Pancreas (tissue), 10 donors: ENCODE data around the gene LRMDA. TPM values are rescaled to one million over a fixed set of nuclear protein-coding genes. Genes with fewer than 3 reads are reported as not detected.

Experiments
- ATAC-seq, 4 donors: fragments of 200-7000 bp; cut with Tn5 transposase; one replicate each; pipeline versions ENCODE4 v1.8.0 to v1.9.1; 2020; ENCODE audit warnings: mild to moderate bottlenecking in 4 of 4, moderate library complexity in 4 of 4
- DNase-seq, 6 donors: peaks; one replicate each; pipeline ENCODE4 v3.0.0-alpha.2; 2020
- FAIRE-seq: peaks from 2 replicates; lab custom pipeline; 2012; peaks lifted over from hg19 to GRCh38; lab: Jason Lieb, UNC
- H3K27ac ChIP-seq, 4 donors: fragments of 200-600 bp; sonication (generic); 1 replicate in 3 of 4; 2 replicates in 1 of 4; pipeline versions ENCODE4 v1.5.0 to v1.8.0; 2020
- H3K27me3 ChIP-seq, 4 donors: fragments of 200-600 bp; one replicate each; pipeline ENCODE4 v1.8.0; 2021
- H3K36me3 ChIP-seq, 3 donors: fragments of 200-600 bp; sonication (generic) in 1 of 3; one replicate each; pipeline versions ENCODE4 v1.5.0 to v1.8.0; 2020 to 2021
- H3K4me1 ChIP-seq, 3 donors: fragments of 200-600 bp; one replicate each; pipeline ENCODE4 v1.8.0; 2021
- H3K4me3 ChIP-seq, 4 donors: fragments of 200-600 bp; sonication (generic) in 2 of 4; one replicate each; pipeline versions ENCODE4 v1.5.0 to v1.8.0; 2020 to 2021
- H3K9me3 ChIP-seq, 4 donors: fragments of 200-600 bp; one replicate each; pipeline ENCODE4 v1.8.0; 2021
- CTCF ChIP-seq, 4 donors: fragments of 200-600 bp; sonication (generic) in 3 of 4; IDR thresholded peaks; one replicate each; pipeline versions ENCODE4 v1.5.0 to v1.8.0; 2021; ENCODE audit warnings: antibody characterized with exemption in 4 of 4
- WGBS, 2 donors: extraction: QIAGEN DNeasy Blood & Tissue Kit; methylation state at CpG; one replicate each; pipeline ENCODE4 v1.1.7; 2013; 5-methylcytosine and 5-hydroxymethylcytosine counted together
- intact Hi-C, 3 donors: fragments of 100-400 bp; cut with DNase I; formaldehyde crosslinking; loops; one replicate each; pipeline versions ENCODE4 v1.11.1 to v1.14.2; 2022
- polyA plus RNA-seq, 2 donors: library from polyadenylated mRNA; stranded (reverse); fragments of 200-250 nt; gene quantifications; one replicate each; pipeline ENCODE4 v1.2.3, GENCODE V29; 2013
- total RNA-seq, 6 donors: library from RNA; stranded (reverse); fragmentation: NEBNext Ultra II Directional in 4 of 6; extraction: Animal tissue kit (Norgen Biotek cat#: 25700) in 4 of 6; gene quantifications; one replicate each; pipeline versions ENCODE4 v1.2.1 to v1.2.4, GENCODE V29; 2021 to 2023
- donor health status: healthy with polysubstance abuse.
- donor health status: DM: no; HTN: no; CAD: no; lungs with moderate emphysema.
- donor health status: DM: no; HTN: no; CAD: no.
- donor health status: control.
- donor health status: control.
- donor health status: Bipolar disorder and iron deficiency.
- donor health status: DM: yes; HTN: yes; CAD: no.
- donor health status: DM: no; HTN: no; CAD: no.
- donor health status: DM: no; HTN: no; CAD: no.
- donor health status: DM: yes; HTN: yes; CAD: no.

Gene LRMDA
- total and polyA plus RNA-seq, 8 donors, result 4.6 to 21.2 (median 13.4) TPM

- H3K27me3 ChIP-seq, result no peaks in the 10 kb centered on the region
- H3K4me1 ChIP-seq, result peaks cover 0 to 8% (median 0%) of the 10 kb centered on the region in 3 donors
- H3K27ac ChIP-seq, result no peak overlapping the region
- TF ChIP-seq CTCF (IDR thresholded peaks at IDR 0.05), result no peak
- intact Hi-C loops, result loop anchor here in 2 of 3 donors (10.0 kb wide), 1 partner anchor 635 kb away; no protein-coding TSS in a partner anchor
- ATAC-seq (no peak), FAIRE-seq (no peak), DNase-seq (no peak)
- H3K36me3 ChIP-seq, result no peaks in the 10 kb centered on the region
- no peak overlapping the region for H3K4me3 ChIP-seq
- WGBS, 2 donors, result 95 to 100% methylated on average over 4 of the region's 4 CpGs
- no peaks in the 10 kb centered on the region for H3K9me3 ChIP-seq
These were observed 598.4 kb downstream of the LRMDA start for GRCh38 chr10:76029782-76030181.

- intact Hi-C loops, result loop anchor here in 2 of 3 donors (10.0 kb wide), 1 partner anchor 636 kb away; no protein-coding TSS in a partner anchor
- H3K4me1 ChIP-seq, result peaks cover 0 to 12% (median 0%) of the 10 kb centered on the region in 3 donors
- no peak for DNase-seq
- H3K9me3 ChIP-seq, result no peaks in the 10 kb centered on the region
- no peak for TF ChIP-seq CTCF (IDR thresholded peaks at IDR 0.05)
- no peaks in the 10 kb centered on the region for H3K36me3 ChIP-seq
- H3K4me3 ChIP-seq, result no peak overlapping the region
- no peak for FAIRE-seq
- ATAC-seq, result no peak
- no peaks in the 10 kb centered on the region for H3K27me3 ChIP-seq
- H3K27ac ChIP-seq, result no peak overlapping the region
- WGBS, 2 donors, result 74 to 76% methylated on average over 2 of the region's 2 CpGs
These were observed 599.7 kb downstream of the LRMDA start for GRCh38 chr10:76031099-76031498.

GRCh38 chr10:76031769-76032699 is 600.6 kb downstream of the LRMDA start:
- no peak for TF ChIP-seq CTCF (IDR thresholded peaks at IDR 0.05)
- Histone ChIP-seq H3K36me3 (no peaks in the 10 kb centered on the region), H3K9me3 (no peaks in the 10 kb centered on the region), H3K4me3 (no peak overlapping the region), H3K4me1 (peaks cover 0 to 12% (median 0%) of the 10 kb centered on the region in 3 donors), H3K27me3 (no peaks in the 10 kb centered on the region), H3K27ac (no peak overlapping the region)
- DNase-seq (no peak), ATAC-seq (no peak), FAIRE-seq (no peak)
- intact Hi-C loops, result loop anchor here in 2 of 3 donors (10.0 kb wide), 1 partner anchor 637 kb away; no protein-coding TSS in a partner anchor
- WGBS, 2 donors, result 88 to 91% methylated on average over 14 of the region's 14 CpGs

- 89 to 93% methylated on average over 3 of the region's 3 CpGs for WGBS, 2 donors
- Histone ChIP-seq H3K27me3 (no peaks in the 10 kb centered on the region), H3K4me1 (peaks cover 0 to 12% (median 0%) of the 10 kb centered on the region in 3 donors), H3K27ac (no peak overlapping the region), H3K4me3 (no peak overlapping the region), H3K9me3 (no peaks in the 10 kb centered on the region), H3K36me3 (no peaks in the 10 kb centered on the region)
- ATAC-seq (no peak), DNase-seq (no peak), FAIRE-seq (no peak)
- TF ChIP-seq CTCF (IDR thresholded peaks at IDR 0.05), result no peak
- intact Hi-C loops, result loop anchor here in 2 of 3 donors (10.0 kb wide), 1 partner anchor 638 kb away; no protein-coding TSS in a partner anchor
These were observed 601.2 kb downstream of the LRMDA start for GRCh38 chr10:76032700-76033039.
